GM12878 (cell line): Measurements from ENCODE around the gene RHBDD1. TPM values are rescaled to one million over a fixed set of nuclear protein-coding genes. Genes with fewer than 3 reads are reported as not detected.

Source experiments
- ATAC-seq: fragments of 200-7000 bp; cut with Tn5 transposase; 3 replicates; pipeline ENCODE4 v1.9.1; 2020; ENCODE audit warnings: mild to moderate bottlenecking, moderate library complexity
- BruUV-seq: library from RNA; stranded (reverse); fragments of 400-500 nt; replicated peaks from 2 replicates; lab custom pipeline; 2021; lab: Mats Ljungman, UMichigan
- CTCF ChIA-PET: fragments of 300-600 bp; sonication (Branson Sonifier 250); formaldehyde crosslinking; extraction: SDS; loops from one replicate; lab custom pipeline; 2021; ENCODE audit warnings: inconsistent platforms; lab: Yijun Ruan, JAX
- POLR2A ChIA-PET: fragments of 350-600 bp; formaldehyde crosslinking; extraction: SDS; loops from one replicate; lab custom pipeline; 2021; ENCODE audit warnings: inconsistent platforms; lab: Charles Lee
- RAD21 ChIA-PET: fragments of 300-600 bp; sonication (Branson Sonifier 250); formaldehyde crosslinking; loops from one replicate; lab custom pipeline; 2023; ENCODE audit warnings: antibody characterized with exemption; ENCODE audit not compliant: unreplicated experiment; lab: Charles Lee
- SMC1A ChIA-PET: fragments of 300-600 bp; sonication (Branson Sonifier 250); formaldehyde crosslinking; loops from one replicate; lab custom pipeline; 2023; ENCODE audit not compliant: unreplicated experiment, uncharacterized antibody; lab: Charles Lee
- DNase-seq: peaks from one replicate; pipeline ENCODE4 v3.0.0-alpha.2; 2011; ENCODE audit warnings: low read depth, low spot score
- FAIRE-seq: peaks from 3 replicates; lab custom pipeline; 2011; peaks lifted over from hg19 to GRCh38; lab: Jason Lieb, UNC
- H2AFZ ChIP-seq: 2 replicates; pipeline ENCODE4 v1.6.0; 2011; ENCODE audit warnings: low read depth, low read length, control low read depth; ENCODE audit not compliant: control insufficient read depth
- H3K27ac ChIP-seq: 2 replicates; pipeline ENCODE4 v1.5.1; 2011; ENCODE audit warnings: control low read depth; ENCODE audit not compliant: control insufficient read depth, insufficient read depth
- H3K27me3 ChIP-seq, 2 experiments: replicated peaks in 1 of 2; 2 replicates each; pipeline versions ENCODE4 v1.6.0 to v1.6.1; 2011; ENCODE audit warnings: low read length in 1 of 2; ENCODE audit not compliant: control insufficient read depth in 2 of 2, insufficient read depth in 2 of 2
- H3K36me3 ChIP-seq, 2 experiments: 2 replicates each; pipeline ENCODE4 v1.5.1; 2011; ENCODE audit warnings: low read length in 1 of 2; ENCODE audit not compliant: control insufficient read depth in 2 of 2, insufficient read depth in 2 of 2
- H3K4me1 ChIP-seq: 2 replicates; pipeline ENCODE4 v1.6.1; 2011; ENCODE audit warnings: mild to moderate bottlenecking, low read length, moderate library complexity, mixed read lengths; ENCODE audit not compliant: control insufficient read depth, insufficient read depth
- H3K4me2 ChIP-seq: 2 replicates; pipeline ENCODE4 v1.6.0; 2011; ENCODE audit warnings: control low read depth; ENCODE audit not compliant: control insufficient read depth, insufficient read depth
- H3K4me3 ChIP-seq: fragments of 200-600 bp; sonication (generic); 2 replicates; pipeline ENCODE4 v1.5.1; 2016
- H3K79me2 ChIP-seq: 2 replicates; pipeline ENCODE4 v1.6.0; 2011; ENCODE audit warnings: low read length; ENCODE audit not compliant: control insufficient read depth, insufficient read depth
- H3K9ac ChIP-seq: 2 replicates; pipeline ENCODE4 v1.8.0; 2011; ENCODE audit warnings: low read length, control low read depth, mixed read lengths; ENCODE audit not compliant: control insufficient read depth, insufficient read depth
- H3K9me3 ChIP-seq: replicated peaks from 3 replicates; pipeline ENCODE4 v1.5.1; 2011; ENCODE audit warnings: mild to moderate bottlenecking, low read length; ENCODE audit not compliant: control insufficient read depth, insufficient read depth
- H4K20me1 ChIP-seq: 2 replicates; pipeline ENCODE4 v1.6.0; 2011; ENCODE audit not compliant: control insufficient read depth, insufficient read depth
- CBX5 ChIP-seq: sonication (generic); IDR thresholded peaks from 2 replicates; pipeline ENCODE4 v1.6.1; 2016; ENCODE audit warnings: low read depth, moderate library complexity, mild to moderate bottlenecking, inconsistent platforms
- JUND ChIP-seq: IDR thresholded peaks from 2 replicates; pipeline ENCODE4 v1.6.1; 2012; ENCODE audit warnings: low read depth, mild to moderate bottlenecking, low read length, improper control_type of control experiment, moderate library complexity
- MEF2B ChIP-seq: fragments of 450-650 bp; IDR thresholded peaks from 2 replicates; pipeline ENCODE4 v1.6.1; 2018; ENCODE audit warnings: mild to moderate bottlenecking, moderate library complexity; ENCODE audit not compliant: partially characterized antibody, poor library complexity, severe bottlenecking
- MYB ChIP-seq: fragments of 150-350 bp; IDR thresholded peaks from 2 replicates; pipeline ENCODE4 v1.6.1; 2014; ENCODE audit warnings: mild to moderate bottlenecking, low read depth, low read length, borderline replicate concordance
- NFYB ChIP-seq: IDR thresholded peaks from 2 replicates; pipeline ENCODE4 v1.6.1; 2011; ENCODE audit warnings: low read depth, mild to moderate bottlenecking, low read length, improper control_type of control experiment, moderate library complexity; ENCODE audit not compliant: insufficient read depth
- NRF1 ChIP-seq: conservative IDR thresholded peaks from 2 replicates; pipeline ENCODE4 v1.6.1; 2011; ENCODE audit warnings: mild to moderate bottlenecking, low read depth, low read length, improper control_type of control experiment
- RB1 ChIP-seq: fragments of 450-650 bp; formaldehyde crosslinking; IDR thresholded peaks from 2 replicates; pipeline ENCODE4 v1.6.1; 2017; ENCODE audit warnings: mild to moderate bottlenecking, borderline replicate concordance
- RCOR1 ChIP-seq: conservative IDR thresholded peaks from 2 replicates; pipeline ENCODE4 v1.6.1; 2012; ENCODE audit warnings: low read depth, low read length, improper control_type of control experiment
- ZSCAN29 ChIP-seq: fragments of 450-650 bp; IDR thresholded peaks from 2 replicates; pipeline ENCODE4 v1.6.1; 2017; ENCODE audit warnings: mild to moderate bottlenecking, moderate library complexity
- WGBS: methylation state at CpG from one replicate; pipeline ENCODE4 v1.1.6; 2016; ENCODE audit warnings: low lambda C conversion rate; ENCODE audit not compliant: insufficient replicate concordance, insufficient coverage; ENCODE audit errors: missing lambda C conversion rate; 5-methylcytosine and 5-hydroxymethylcytosine counted together
- in situ Hi-C: fragments of 300-500 bp; cut with MboI; formaldehyde crosslinking; loops from 9 replicates; pipeline ENCODE4 v1.14.3; 2018; ENCODE audit warnings: mixed read lengths
- intact Hi-C: fragments of 100-400 bp; cut with micrococcal nuclease; formaldehyde crosslinking; loops from one replicate; pipeline ENCODE4 v1.14.2; 2022; ENCODE audit not compliant: unreplicated experiment
- polyA plus RNA-seq, 11 experiments: library from polyadenylated mRNA; depleted of rRNA in 4 of 11; unstranded in 6 of 11; stranded (reverse) in 5 of 11; fragments of >200 nt; fragmentation: Nextera tagmentation in 4 of 11; fragmentation: Illumina TruSeq in 1 of 11; extraction: Ambion mirVana in 4 of 11; extraction: Trizol in 1 of 11; gene quantifications; 1 replicate in 1 of 11; 2 replicates in 10 of 11; pipeline versions ENCODE4 v1.2.1 to v1.2.3, GENCODE V29; 2011 to 2016; ENCODE audit warnings: inconsistent platforms in 2 of 11, missing spikeins in 2 of 11, low read depth in 1 of 11
- total RNA-seq, 4 experiments: library from RNA; depleted of rRNA in 3 of 4; stranded (reverse); fragments of >200 nt in 3 of 4; fragmentation: Illumina TruSeq in 1 of 4; extraction: Trizol in 1 of 4; gene quantifications; 2 replicates each; pipeline versions ENCODE4 v1.2.1 to v1.2.3, GENCODE V29; 2013 to 2021
- TF ChIP-seq, protein P1 (sequence below): fragments of 450-650 bp; IDR thresholded peaks from 2 replicates; pipeline ENCODE4 v1.6.1; 2016; ENCODE audit warnings: mild to moderate bottlenecking
- TF ChIP-seq, protein P2 (sequence below): IDR thresholded peaks from 2 replicates; pipeline ENCODE4 v1.6.1; 2011; ENCODE audit warnings: borderline replicate concordance, low read depth, mild to moderate bottlenecking, moderate library complexity, mixed read lengths, low read length; ENCODE audit not compliant: insufficient read depth; ENCODE audit errors: extremely low read length
- TF ChIP-seq, protein P3 (sequence below): IDR thresholded peaks from 2 replicates; pipeline ENCODE4 v1.6.1; 2011; ENCODE audit warnings: low read depth, low read length, improper control_type of control experiment, borderline replicate concordance

The RHBDD1 gene
- total and polyA plus RNA-seq, 10 of the 15 experiments (the other 5 are each of a cell fraction or from before 2014, with no cell fraction given) = 7.1 to 36.4 (median 14.7) TPM

DNA sequence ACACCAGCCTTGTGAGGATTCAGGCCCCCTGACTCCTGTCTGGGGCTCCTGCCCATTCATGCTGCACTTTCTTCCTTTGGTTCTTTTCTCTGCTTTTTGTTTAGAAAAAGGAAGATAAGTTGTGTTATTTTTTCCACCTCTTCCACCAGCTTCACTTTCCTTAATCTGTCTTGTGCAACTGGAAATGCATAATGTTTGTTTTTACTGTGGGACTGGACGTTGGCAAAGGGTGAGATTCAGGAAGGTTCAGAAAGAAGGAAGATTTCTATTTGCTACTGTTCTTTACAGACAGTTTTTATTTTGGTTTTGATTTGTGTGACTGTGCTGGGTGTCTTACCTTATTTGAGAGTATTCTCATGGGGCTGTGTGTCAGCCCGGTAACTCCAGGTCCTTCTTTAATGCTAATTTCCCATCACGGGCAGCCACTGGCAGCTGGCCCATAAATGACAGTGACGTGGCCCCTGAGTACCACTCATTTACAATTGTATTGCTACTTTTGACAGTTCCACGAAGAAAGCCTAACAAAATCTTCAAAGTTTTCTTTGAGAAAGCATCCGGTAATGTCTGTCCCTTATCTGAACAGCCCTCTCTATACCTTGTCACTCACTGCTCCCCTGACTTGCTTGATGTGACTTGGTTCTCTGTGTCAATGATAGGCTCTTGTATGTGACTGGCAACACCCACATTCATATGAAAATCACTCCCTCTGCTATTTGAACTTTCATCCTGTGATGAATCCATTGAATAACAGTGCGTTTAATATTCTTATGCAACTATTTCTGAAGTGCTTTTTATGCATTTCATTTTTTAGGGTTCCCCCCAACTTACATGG is 32.7 kb downstream of the RHBDD1 start:
- Histone ChIP-seq H4K20me1 (no peaks in the 10 kb centered on the region), H2AFZ (no peak overlapping the region), H3K27me3 (no peaks in the 10 kb centered on the region), H3K4me2 (no peak overlapping the region)
- POLR2A ChIA-PET = interaction anchor here (1.1 kb wide), 1 partner anchor 8 kb away, joined by 4 read pairs; no protein-coding TSS in a partner anchor
- WGBS = 82% methylated on average over 7 of the region's 7 CpGs
- TF ChIP-seq RCOR1 (no peak), MYB (no peak)
- TF ChIP-seq, all 136 proteins: peak for 0
- RAD21 ChIA-PET = interaction anchor here (0.9 kb wide), 1 partner anchor 39 kb away, joined by 3 read pairs; no protein-coding TSS in a partner anchor
- FAIRE-seq (no peak), DNase-seq (no peak), ATAC-seq (no peak)
- no peak overlapping the region for H3K9ac ChIP-seq
- SMC1A ChIA-PET = interaction anchor here (0.8 to 1.8 kb wide), 4 partner anchors 8 to 36 kb away, joined by 3 to 5 read pairs (median 4); no protein-coding TSS in a partner anchor
- H3K36me3 ChIP-seq = peaks cover 0 to 12% of the 10 kb centered on the region in 2 experiments; a peak in 2 of 4 replicates
- H3K79me2 ChIP-seq = peaks cover 2% of the 10 kb centered on the region; the same call in 1 of the 2 replicates
- no TSS peak for BruUV-seq
- peaks cover 13% of the 10 kb centered on the region for H3K4me1 ChIP-seq
- in situ Hi-C loops = no loop called here
- H3K4me3 ChIP-seq = no peak overlapping the region
- CTCF ChIA-PET = interaction anchor here (1.4 kb wide), 1 partner anchor 8 kb away, joined by 3 read pairs; no protein-coding TSS in a partner anchor
- H3K9me3 ChIP-seq = peaks cover 4% of the 10 kb centered on the region; the same call in 2 of the 3 replicates
- intact Hi-C loops = no loop called here
- no peak overlapping the region for H3K27ac ChIP-seq

DNA sequence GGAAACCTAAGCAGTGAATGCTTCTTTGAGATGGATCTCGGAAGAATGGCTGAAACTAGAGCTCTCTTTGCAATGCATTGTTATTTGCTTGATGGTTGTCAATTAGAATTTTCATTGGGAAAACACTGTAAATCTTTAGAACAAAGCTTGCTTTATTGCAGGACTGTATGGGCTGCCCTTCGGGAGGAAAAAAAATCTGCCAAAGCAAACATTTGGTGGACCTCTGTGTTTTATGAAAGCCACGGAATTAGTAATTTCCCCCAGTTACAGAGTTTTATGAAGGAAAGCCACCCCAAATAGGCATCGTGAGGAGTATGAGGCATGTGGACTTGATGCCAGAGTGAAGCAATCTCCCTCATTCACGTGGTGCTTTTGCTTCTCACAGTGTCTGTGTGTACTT is 33.5 kb downstream of the RHBDD1 start:
- no peaks in the 10 kb centered on the region; the same call in 1 of the 2 replicates for H3K79me2 ChIP-seq
- no peak overlapping the region for H3K27ac ChIP-seq
- CTCF ChIA-PET = no interaction called here
- peaks cover 4% of the 10 kb centered on the region; the same call in 2 of the 3 replicates for H3K9me3 ChIP-seq
- SMC1A ChIA-PET = interaction anchor here (0.9 to 1.8 kb wide), 2 partner anchors 10 to 35 kb away, joined by 3 to 5 read pairs; no protein-coding TSS in a partner anchor
- peaks cover 0 to 12% of the 10 kb centered on the region in 2 experiments; a peak in 2 of 4 replicates for H3K36me3 ChIP-seq
- no peak overlapping the region for H3K9ac ChIP-seq
- peaks cover 11% of the 10 kb centered on the region for H3K4me1 ChIP-seq
- ATAC-seq (no peak), FAIRE-seq (no peak), DNase-seq (no peak)
- 88% methylated on average over 5 of the region's 5 CpGs for WGBS
- no peak overlapping the region for H3K4me2 ChIP-seq
- no TSS peak for BruUV-seq
- no peaks in the 10 kb centered on the region for H3K27me3 ChIP-seq
- intact Hi-C loops (no loop called here), in situ Hi-C loops (no loop called here)
- H4K20me1 ChIP-seq = no peaks in the 10 kb centered on the region
- no peak overlapping the region for H2AFZ ChIP-seq
- POLR2A ChIA-PET = no interaction called here
- no peak overlapping the region for H3K4me3 ChIP-seq
- RAD21 ChIA-PET = no interaction called here
- TF ChIP-seq JUND (no peak), MEF2B (no peak), NFYB (no peak), NRF1 (no peak), CBX5 (no peak), ZSCAN29 (no peak), RB1 (no peak)
- TF ChIP-seq, protein P1, sequence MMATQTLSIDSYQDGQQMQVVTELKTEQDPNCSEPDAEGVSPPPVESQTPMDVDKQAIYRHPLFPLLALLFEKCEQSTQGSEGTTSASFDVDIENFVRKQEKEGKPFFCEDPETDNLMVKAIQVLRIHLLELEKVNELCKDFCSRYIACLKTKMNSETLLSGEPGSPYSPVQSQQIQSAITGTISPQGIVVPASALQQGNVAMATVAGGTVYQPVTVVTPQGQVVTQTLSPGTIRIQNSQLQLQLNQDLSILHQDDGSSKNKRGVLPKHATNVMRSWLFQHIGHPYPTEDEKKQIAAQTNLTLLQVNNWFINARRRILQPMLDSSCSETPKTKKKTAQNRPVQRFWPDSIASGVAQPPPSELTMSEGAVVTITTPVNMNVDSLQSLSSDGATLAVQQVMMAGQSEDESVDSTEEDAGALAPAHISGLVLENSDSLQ = no peak
- TF ChIP-seq, protein P2, sequence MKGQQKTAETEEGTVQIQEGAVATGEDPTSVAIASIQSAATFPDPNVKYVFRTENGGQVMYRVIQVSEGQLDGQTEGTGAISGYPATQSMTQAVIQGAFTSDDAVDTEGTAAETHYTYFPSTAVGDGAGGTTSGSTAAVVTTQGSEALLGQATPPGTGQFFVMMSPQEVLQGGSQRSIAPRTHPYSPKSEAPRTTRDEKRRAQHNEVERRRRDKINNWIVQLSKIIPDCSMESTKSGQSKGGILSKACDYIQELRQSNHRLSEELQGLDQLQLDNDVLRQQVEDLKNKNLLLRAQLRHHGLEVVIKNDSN = no peak
- TF ChIP-seq, protein P3, sequence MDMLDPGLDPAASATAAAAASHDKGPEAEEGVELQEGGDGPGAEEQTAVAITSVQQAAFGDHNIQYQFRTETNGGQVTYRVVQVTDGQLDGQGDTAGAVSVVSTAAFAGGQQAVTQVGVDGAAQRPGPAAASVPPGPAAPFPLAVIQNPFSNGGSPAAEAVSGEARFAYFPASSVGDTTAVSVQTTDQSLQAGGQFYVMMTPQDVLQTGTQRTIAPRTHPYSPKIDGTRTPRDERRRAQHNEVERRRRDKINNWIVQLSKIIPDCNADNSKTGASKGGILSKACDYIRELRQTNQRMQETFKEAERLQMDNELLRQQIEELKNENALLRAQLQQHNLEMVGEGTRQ = no peak
